Loucy (cell line): ENCODE data around the gene SLC25A10.

ENCODE experiments used
- EZH2phosphoT487 ChIP-seq: fragments of 200-600 bp; IDR thresholded peaks from 2 replicates; pipeline ENCODE4 v1.6.1; 2018; ENCODE audit warnings: antibody characterized with exemption, mild to moderate bottlenecking, moderate library complexity, borderline replicate concordance
- TF ChIP-seq, protein P1 (sequence below): fragments of 200-600 bp; sonication (generic); conservative IDR thresholded peaks from 2 replicates; pipeline ENCODE4 v1.5.1; 2014; ENCODE audit warnings: mild to moderate bottlenecking, antibody characterized with exemption, low read length

DNA sequence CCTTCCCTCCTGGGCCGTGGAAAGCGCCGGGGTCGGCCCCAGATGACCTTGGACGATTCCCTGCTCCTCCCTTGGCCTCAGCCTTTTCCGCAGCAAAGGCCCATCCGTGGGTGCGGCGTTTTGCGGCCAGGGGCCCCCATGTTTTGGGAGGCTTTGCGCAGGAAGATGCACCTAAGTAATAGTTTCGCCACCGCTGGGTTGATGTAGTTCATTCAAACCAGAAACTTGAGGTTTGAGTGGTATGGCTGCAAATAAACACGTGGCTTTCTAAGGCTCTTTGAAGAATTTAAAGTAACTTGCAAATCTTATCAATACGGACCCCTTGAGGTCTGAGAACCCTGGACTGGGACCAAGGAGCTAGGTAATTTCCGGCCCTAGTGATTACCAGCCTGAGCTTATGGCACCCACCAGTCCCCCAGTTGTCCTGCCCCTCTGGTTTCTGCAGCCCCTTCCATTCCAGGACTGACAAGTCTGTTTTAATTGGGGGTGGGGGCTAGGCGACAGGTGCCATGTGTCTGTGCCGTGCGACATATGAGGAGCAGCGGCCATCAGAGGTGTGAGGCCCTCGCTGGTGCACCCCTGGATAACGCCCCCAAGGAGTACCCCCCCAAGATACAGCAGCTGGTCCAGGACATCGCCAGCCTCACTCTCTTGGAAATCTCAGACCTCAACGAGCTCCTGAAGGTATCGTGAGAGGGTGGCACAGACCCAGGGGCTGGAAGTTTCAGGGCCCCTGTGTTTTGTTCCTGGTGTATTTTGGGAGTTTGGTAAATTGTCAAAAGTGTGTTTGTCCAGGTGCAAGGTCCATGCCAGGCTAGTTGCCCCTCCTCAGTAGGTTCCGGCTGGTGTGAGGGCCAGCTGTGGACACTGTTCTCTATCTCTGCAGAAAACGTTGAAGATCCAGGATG lies 8.1 kb upstream of the SLC25A10 start:
- no peak for TF ChIP-seq EZH2phosphoT487
- TF ChIP-seq, protein P1, sequence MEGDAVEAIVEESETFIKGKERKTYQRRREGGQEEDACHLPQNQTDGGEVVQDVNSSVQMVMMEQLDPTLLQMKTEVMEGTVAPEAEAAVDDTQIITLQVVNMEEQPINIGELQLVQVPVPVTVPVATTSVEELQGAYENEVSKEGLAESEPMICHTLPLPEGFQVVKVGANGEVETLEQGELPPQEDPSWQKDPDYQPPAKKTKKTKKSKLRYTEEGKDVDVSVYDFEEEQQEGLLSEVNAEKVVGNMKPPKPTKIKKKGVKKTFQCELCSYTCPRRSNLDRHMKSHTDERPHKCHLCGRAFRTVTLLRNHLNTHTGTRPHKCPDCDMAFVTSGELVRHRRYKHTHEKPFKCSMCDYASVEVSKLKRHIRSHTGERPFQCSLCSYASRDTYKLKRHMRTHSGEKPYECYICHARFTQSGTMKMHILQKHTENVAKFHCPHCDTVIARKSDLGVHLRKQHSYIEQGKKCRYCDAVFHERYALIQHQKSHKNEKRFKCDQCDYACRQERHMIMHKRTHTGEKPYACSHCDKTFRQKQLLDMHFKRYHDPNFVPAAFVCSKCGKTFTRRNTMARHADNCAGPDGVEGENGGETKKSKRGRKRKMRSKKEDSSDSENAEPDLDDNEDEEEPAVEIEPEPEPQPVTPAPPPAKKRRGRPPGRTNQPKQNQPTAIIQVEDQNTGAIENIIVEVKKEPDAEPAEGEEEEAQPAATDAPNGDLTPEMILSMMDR, result no peak
